GM12892 (cell line): ENCODE results near the gene RNF14.

ENCODE experiments used
- POLR2A ChIP-seq: IDR thresholded peaks from 2 replicates; pipeline ENCODE4 v1.6.1; 2011; ENCODE audit warnings: low read depth, low read length, control low read depth
- POLR2AphosphoS5 ChIP-seq: IDR thresholded peaks from 2 replicates; pipeline ENCODE4 v1.6.1; 2011; ENCODE audit warnings: low read depth, low read length, control low read depth

DNA sequence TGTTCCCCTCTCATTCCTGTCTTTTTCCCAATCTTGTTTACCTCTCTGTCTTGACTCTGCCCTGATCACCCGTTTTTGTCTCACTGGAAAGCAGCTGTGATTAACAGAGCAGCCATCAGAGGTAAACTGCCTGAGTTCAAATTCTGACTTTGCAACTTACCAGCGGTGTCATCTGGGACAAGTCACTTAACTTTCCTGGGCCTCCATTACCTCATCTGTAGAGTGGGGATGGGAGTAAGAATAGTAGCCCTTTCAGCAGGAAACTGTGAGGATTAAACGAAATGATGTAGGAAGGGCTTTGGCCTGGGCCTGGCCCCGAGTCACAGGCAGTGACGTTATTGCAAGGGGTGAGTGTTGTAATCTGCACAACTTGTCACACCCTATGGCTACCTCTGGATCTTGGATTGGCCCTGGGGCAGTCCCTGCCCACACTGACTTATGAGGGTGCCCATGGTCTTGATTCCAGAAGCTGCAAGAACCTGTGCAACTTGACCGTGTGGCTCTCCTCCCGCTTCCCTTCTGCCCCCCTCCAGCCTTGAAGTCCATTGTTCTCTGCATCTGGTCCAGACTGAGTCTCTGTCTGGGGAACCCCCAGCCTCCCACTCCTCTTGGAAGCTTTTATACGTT is 10.2 kb upstream of the RNF14 start:
- TF ChIP-seq POLR2AphosphoS5: no peak
- TF ChIP-seq POLR2A: no peak
